ENCODE measurements around the gene CELF5.
"Not testable (repeated sequence)": the region's sequence is repeated elsewhere in the genome, so short reads cannot be mapped to it uniquely, and the experiment has no call there.

CELF5 gene

DNA sequence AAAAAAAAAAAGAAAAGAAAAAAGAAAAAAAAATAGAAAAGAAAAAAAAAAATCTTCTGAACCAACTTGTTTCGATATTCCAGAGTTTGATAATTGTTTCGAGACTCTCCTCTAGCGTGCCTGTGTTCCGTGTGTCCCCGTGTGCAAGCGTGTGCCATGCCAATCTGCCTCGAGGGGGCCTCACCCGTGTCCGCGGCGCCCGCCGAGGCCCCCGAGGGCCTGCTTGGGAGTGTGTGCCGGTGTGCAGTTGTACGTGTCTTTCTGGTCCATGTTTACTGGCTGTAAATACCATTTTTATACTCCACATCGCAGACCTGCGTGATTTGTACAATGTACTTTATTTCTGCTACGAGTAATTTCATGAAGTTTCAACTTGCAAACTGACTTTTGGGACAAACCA lies 72.0 kb downstream of the CELF5 start:
- no peak for DNase-seq

- no peak for DNase-seq
Observed at GRCh38 chr19:3298853-3299449, 74.5 kb downstream of the CELF5 start.

GRCh38 chr19:3300566-3300965 lies 76.1 kb downstream of the CELF5 start:
- not testable (repeated sequence) for DNase-seq

DNA sequence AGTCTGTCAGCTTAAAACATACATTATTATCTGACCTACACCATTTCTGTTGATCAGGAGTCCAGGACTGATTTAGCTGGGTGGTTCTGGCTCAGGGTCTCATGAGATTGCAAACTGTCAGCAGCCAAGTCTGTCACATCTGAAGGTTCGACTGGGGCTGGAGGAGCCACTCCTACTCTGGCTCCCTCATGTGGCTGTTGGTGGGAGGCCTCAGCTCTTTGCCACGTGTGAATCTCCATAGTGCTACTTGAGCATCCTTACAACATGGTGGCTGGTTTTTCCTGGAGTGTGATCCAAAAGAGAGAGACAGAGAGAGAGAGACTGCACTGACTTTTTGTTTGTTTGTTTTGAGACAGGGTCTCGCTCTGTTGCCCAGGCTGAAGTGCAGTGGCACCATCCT lies 78.3 kb downstream of the CELF5 start:
- no peak for DNase-seq

DNA sequence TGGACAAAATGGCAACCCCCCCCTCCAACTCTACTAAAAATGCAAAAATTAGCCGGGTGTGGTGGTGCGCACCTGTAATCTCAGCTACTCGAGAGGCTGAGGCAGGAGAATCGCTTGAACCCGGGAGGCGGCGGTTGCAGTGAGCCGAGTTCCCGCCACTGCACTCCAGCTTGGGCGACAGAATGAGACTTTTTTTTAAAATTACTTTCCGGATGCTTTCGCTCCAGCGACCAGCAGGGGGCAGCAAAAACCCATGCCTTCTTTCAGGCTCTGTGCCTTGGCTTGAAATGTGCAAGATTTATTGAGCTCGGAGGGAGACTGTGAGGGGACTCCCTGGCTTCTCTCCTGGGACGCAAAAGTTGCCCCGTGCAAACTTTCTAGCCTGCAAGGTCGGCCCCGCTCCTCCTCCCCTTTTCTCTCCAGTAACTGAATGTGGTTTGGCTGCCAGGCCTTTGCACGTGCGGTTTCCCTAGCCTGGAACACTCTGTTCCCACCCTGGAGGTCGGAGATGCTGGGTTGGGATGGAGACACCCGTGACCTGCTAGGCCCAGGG lies 80.5 kb downstream of the CELF5 start:
- peak; percentile 35 for DNase-seq

DNA sequence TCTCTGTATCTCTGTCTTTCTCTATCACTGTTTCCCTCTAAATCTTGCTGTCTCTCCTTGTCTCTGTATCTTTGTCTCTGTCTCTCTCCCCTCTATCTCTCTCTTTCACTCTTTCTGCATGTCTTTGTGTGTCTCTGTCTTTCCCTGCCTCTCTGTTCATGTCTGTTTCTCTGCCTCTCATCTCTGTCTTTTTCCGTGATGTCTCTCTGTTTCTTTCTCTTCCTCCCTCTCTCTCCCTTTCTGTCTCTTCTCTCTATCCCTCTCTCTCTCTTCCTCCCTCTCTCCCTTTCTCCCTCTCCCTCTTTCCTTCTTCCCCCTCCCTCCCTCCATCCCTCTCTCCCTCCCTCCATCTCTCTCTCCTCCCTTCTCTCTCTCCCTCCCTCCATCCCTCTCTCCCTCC lies 85.3 kb downstream of the CELF5 start:
- DNase-seq, result no peak

DNA sequence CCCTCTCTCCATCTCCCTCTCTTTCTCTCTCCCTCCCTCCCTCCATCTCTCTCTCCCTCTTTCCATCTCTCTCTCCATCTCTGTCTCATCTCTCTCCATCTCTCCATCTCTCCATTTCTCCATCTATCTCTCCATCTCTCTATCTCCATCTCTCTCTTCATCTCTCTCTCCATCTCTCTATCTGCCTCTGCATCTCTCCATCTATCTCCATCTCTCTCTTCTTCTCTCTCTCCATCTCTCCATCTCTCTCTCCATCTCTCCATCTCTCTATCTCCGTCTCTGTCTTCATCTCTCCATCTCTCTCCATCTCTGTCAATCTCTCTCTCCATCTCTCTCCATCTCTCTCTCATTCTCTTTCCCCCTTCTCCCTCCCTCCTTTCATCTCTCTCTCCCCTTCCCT lies 85.8 kb downstream of the CELF5 start:
- no peak for DNase-seq

DNA sequence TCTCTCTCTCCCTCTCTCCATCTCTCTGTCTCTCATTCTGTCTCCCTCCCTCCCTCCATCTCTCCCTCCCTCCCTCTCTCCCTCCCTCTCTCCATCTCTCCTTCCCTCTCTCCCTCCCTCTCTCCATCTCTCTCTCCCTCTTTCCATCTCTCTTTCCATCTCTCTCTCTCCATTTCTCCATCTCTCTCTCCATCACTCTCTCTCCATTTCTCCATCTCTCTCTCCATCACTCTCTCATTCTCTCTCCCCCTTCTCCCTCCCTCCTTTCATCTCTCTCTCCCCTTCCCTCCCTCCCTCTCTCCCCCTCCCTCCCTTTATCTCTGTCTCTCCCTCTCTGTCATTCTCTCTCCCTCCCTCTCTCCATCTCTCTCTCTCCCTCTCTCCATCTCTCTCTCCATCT lies 86.2 kb downstream of the CELF5 start:
- no peak for DNase-seq

DNA sequence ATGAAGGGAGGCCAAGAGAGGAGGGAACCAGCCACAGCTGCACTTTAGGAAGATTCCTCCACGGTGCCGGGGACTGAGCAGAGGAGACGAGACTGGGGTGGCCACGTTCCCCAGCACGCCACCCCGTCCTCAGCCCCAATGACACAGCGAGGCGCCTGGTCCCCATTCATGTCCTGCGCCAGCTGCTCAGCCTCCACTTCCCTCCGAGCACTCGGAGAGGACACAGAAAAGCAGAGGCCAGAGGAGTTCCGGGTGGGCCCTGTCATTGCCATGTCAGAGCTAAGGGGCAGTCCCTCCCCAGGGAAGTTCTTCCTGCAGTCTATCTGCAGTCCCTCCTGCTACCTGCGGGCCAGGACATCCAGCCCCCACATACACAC lies 88.7 kb downstream of the CELF5 start:
- no peak for DNase-seq

GRCh38 chr19:3314962-3315675 lies 90.7 kb downstream of the CELF5 start:
- DNase-seq, result no peak

- DNase-seq, result no peak
Observed at GRCh38 chr19:3315676-3315973, 91.2 kb downstream of the CELF5 start.

DNA sequence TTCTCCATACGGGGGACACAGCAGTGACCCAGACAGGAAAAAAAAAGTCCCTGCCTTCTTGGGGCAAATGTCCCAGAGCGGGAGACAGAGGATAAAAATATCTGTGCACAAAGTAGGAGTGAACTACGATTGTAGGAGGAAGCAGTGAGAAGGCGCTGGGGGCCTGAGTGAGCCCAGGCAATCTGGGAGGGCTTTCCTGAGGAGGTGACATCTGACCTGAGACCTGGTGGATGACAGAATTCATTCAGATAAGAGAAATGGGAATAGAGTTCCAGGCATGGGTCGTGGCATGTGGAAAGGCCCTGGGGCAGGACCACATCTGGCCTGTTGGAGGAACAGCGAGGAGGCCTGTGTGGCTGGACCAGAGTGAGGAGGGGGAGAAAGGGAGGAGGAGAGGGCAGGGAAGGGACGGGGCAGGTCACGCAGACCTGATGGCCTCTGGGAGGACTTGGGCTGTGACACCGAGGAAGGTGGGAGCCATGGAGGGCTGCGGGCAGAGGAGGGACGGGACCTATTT lies 91.7 kb downstream of the CELF5 start:
- DNase-seq, result no peak

DNA sequence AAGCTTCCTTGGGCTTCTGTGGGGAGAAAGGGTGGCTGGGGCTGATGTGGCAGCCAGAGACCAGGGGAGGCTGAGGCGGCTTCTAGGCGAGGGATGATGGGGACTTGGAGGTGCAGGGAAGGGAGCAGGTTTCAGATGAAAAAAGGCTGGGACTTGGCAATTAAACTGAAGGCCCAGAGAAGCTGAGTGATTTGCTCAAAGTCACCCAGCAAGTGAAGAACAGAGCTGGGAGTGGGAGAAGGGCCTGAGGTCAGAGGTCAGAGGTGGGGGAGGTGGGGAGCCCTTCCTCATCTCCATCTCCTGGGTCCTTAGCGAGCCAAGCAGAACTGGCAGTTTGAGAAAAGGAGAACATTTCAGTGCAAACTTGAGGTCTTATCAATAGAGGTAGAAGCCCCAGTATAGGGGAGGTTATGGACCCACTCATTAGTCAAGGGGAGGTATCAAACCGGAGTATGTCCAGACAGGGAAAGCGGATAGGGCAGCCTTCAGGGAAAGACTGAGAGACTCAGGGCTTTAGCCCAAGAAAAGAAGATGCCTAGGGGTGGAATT lies 92.3 kb downstream of the CELF5 start:
- DNase-seq, result no peak

DNA sequence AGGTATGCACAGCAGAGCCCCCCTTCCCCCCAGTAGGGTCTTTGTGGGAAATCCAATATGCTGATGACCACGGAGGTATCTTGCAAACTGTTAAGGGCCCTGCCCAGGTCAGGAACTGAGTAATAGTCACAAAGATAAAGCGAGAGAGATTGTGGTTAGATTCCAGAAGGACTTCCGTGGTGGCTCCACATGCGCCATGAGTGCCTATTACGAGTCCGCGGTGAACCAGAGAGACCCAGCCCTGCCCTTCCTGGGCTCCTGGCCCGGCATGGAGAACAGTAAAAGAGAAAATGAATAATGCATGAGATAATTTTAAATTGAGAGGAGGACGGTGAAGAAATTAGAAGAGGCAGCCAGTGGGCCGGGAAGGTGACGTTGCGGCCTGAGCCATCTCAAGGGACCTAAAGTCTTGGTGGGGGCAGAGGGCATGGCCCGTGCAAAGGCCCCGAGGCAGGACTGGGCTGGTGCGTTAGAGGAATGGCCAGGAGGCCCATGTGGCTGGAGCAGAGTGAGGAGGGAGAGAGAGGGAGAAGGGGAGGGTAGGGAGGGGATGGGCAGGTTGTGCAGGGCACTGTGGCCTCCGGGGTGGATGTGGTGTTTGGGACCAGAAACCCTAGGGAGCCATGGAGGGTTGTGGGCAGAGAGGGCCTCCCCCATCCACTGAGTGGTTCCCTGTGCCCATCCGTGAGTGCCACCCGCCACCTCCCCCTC lies 95.3 kb downstream of the CELF5 start:
- no peak for DNase-seq

GRCh38 chr19:3320354-3320670 lies 95.9 kb downstream of the CELF5 start:
- no peak for DNase-seq

- no peak for DNase-seq
Observed at GRCh38 chr19:3320853-3321252, 96.4 kb downstream of the CELF5 start.

DNA sequence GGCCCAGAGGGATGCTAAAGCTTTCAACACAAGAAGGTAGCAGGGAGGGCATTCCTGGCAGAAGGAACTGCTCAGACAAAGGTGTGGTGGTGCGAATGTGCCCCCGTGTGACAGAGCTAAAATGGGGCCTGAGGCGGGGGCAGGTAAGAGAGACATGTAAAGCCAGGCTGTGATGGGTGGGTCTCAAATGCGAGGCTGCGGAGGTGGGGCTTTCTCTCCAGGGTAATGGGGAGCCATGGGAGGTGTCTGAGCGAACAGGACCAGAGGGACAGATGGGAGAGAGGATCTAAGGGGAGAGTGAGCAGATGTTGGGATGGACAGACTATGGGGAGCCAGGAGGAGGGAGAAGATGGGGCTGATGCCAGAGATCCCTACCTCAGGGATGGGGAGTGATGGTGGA lies 97.2 kb downstream of the CELF5 start:
- no peak for DNase-seq

DNA sequence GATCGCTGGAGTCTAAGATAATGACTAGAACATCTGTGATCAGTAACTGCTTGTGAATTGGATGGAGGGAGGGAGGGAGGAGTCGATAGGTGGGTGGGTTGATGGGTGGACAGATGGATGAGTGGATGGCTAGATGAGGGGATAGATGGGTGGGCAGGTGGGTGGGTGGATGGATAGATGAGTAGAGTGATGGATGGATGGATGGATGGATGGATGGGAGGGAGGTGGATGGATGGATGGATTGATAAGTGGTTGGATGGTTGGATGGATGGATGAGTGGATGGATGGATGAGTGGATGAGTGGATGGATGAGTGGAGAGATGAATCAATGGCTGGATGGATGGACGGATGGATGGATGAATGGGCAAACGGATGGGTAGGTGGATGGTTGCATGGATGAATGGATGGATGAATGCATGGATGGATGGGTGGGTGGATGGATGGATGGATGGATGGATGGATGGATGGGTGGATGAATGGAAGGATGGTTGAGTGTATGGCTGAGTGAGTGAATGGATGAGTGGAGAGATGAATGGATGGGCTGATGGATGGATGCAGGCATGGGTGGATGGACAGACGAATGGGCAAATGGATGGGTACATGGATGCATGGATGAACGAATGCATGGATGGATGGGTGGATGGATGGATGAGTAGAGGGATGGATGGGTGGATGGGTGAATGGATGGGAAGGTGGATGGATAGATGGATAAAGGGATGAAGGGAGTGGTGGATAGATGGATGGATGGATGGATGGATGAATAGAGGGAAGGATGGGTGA lies 97.9 kb downstream of the CELF5 start:
- DNase-seq, result no peak

DNA sequence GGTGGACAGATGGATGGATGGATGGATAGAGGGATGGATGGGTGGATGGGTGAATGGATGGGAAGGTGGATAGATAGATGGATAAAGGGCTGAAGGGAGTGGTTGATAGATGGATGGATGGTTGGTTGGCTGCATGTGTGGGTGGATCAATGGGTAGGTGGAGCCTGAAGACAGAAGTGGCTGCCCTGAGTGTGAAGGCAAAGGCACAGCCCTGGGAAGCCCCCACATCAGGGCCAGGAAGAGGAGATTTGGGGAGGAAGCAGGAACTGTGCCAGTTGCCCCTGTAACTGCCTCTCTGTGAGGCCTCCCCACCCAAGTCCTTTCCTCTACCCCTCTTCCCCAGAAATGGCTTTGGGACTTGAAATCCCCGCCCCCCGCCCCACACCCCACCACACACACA lies 98.6 kb downstream of the CELF5 start:
- DNase-seq, result no peak

DNA sequence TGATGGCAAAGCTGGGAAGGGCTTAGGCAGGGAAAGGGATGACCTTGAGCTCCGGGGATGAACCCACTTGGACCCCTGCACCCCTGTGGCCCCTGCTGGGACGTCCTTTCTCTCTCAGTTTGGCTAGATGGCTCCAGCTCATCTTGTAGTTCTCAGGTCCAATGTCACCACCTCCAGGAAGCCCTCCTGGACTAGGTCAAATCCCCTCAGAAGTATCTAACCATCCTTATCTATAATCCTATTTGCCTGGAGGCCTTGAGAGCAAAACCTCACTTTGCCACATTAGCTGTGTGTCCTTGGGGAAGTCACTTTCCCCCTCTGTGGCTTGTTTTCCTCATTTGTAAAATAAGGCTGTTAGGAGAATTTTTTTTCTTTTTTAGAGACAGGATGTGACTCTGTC lies 99.2 kb downstream of the CELF5 start:
- no peak for DNase-seq

- no peak for DNase-seq
Observed at GRCh38 chr19:3324405-3324856, 100.0 kb downstream of the CELF5 start.

GRCh38 chr19:3325451-3325850 lies 101.0 kb downstream of the CELF5 start:
- no peak for DNase-seq

DNA sequence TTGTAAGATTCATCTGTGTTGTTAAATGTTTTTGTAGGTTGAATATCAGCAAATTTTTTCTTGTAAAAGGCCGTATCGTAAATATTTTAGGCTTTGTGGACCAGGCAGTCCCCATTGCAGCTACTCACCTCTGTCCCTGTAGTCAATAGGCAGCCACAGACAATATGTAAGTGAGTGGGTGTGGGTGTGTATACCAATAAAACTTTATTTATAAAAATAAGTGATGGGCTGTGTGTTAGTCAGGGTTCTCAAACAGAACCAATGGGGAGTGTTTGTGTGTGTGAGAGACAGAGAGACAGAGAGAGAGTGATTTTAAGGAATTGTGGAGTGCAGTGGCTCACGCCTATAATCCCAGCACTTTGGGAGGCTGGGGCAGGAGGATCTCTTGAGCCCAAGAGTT lies 104.3 kb downstream of the CELF5 start:
- DNase-seq, result no peak
